ENCODE data around the gene ATP8B1. TPM values are rescaled to one million over a fixed set of nuclear protein-coding genes. Genes with fewer than 3 reads are reported as not detected.
A peak's percentile ranks its signal among the peaks of the same experiment; 100 is the strongest.
"Not testable (repeated sequence)": the region's sequence is repeated elsewhere in the genome, so short reads cannot be mapped to it uniquely, and the experiment has no call there.

Gene ATP8B1
- total and polyA plus RNA-seq, 11 donors: 3.0 to 12.8 (median 6.2) TPM

GRCh38 chr18:57730146-57730545 lies 73.0 kb downstream of the ATP8B1 start:
- no peak for DNase-seq
- H3K9me3 ChIP-seq: peaks cover 0 to 10% (median 3%) of the 10 kb centered on the region in 12 donors
- no peak overlapping the region for H3K27ac ChIP-seq
- no peak for TF ChIP-seq CTCF (IDR thresholded peaks at IDR 0.05)
- no peak for TF ChIP-seq POLR2A (IDR thresholded peaks at IDR 0.05)
- no peak overlapping the region for H3K4me3 ChIP-seq
- intact Hi-C loops (cut with DNase I): loop anchor here in 1 of 10 donors (10.0 kb wide), 1 partner anchor 65 kb away; no protein-coding TSS in a partner anchor
- no peak for ATAC-seq
- H3K36me3 ChIP-seq: peaks cover 0 to 43% (median 8%) of the 10 kb centered on the region in 9 donors
- peaks cover 0 to 17% (median 5%) of the 10 kb centered on the region in 12 donors for H3K4me1 ChIP-seq
- 88 to 95% (median 92%) methylated on average over 5 of the region's 5 CpGs for WGBS, 4 donors
- H3K27me3 ChIP-seq: no peaks in the 10 kb centered on the region

GRCh38 chr18:57728941-57729511 lies 74.1 kb downstream of the ATP8B1 start:
- TF ChIP-seq POLR2A (IDR thresholded peaks at IDR 0.05) (no peak), CTCF (IDR thresholded peaks at IDR 0.05) (no peak)
- WGBS, 4 donors: 59 to 70% (median 63%) methylated on average over 11 of the region's 11 CpGs
- Histone ChIP-seq H3K27me3 (no peaks in the 10 kb centered on the region), H3K27ac (peak overlapping the region in 1 of 12 donors; percentile 28), H3K4me3 (no peak overlapping the region), H3K4me1 (peaks cover 0 to 17% (median 5%) of the 10 kb centered on the region in 12 donors), H3K9me3 (peaks cover 0 to 10% (median 3%) of the 10 kb centered on the region in 12 donors), H3K36me3 (peaks cover 0 to 43% (median 8%) of the 10 kb centered on the region in 9 donors)
- DNase-seq (no peak), ATAC-seq (no peak)
- intact Hi-C loops (cut with DNase I): no loop called here

- Histone ChIP-seq H3K9me3 (peaks cover 0 to 10% (median 3%) of the 10 kb centered on the region in 12 donors), H3K27me3 (no peaks in the 10 kb centered on the region), H3K27ac (peak overlapping the region in 10 of 12 donors; percentile 11 to 66 (median 32)), H3K4me1 (peaks cover 0 to 17% (median 5%) of the 10 kb centered on the region in 12 donors), H3K4me3 (no peak overlapping the region), H3K36me3 (peaks cover 0 to 43% (median 8%) of the 10 kb centered on the region in 9 donors)
- ATAC-seq (peak in 3 of 4 donors; percentile 42 to 74 (median 55)), DNase-seq (no peak)
- TF ChIP-seq POLR2A (IDR thresholded peaks at IDR 0.05) (no peak), CTCF (IDR thresholded peaks at IDR 0.05) (no peak)
- WGBS, 4 donors: 48 to 63% (median 58%) methylated on average over 6 of the region's 6 CpGs
- intact Hi-C loops (cut with DNase I): no loop called here
Measured at GRCh38 chr18:57727952-57728807, 74.9 kb downstream of the ATP8B1 start.

- H3K36me3 ChIP-seq; H3K4me1 ChIP-seq; H3K27ac ChIP-seq; DNase-seq; intact Hi-C loops (cut with DNase I); H3K27me3 ChIP-seq; H3K4me3 ChIP-seq; ATAC-seq: not testable (repeated sequence)
- H3K9me3 ChIP-seq: peaks cover 0 to 12% (median 0%) of the 10 kb centered on the region in 12 donors
- 85 to 96% (median 94%) methylated on average over 29 to 31 of the region's 31 CpGs for WGBS, 4 donors
Measured at GRCh38 chr18:57719211-57719935, 83.7 kb downstream of the ATP8B1 start.
